ENCODE data around the gene CAT. TPM values are rescaled to one million over a fixed set of nuclear protein-coding genes. Genes with fewer than 3 reads are reported as not detected.

CAT gene
- total and polyA plus RNA-seq, 9 donors, result 45.6 to 74.4 (median 61.8) TPM

- Histone ChIP-seq H3K36me3 (ENCODE audit: control insufficient read depth, insufficient read depth, low read length) (peaks cover 35% of the 10 kb centered on the region), H3K9me3 (replicated peaks; ENCODE audit: control insufficient read depth, low read depth, low read length) (peaks cover 4% of the 10 kb centered on the region), H3K27me3 (ENCODE audit: control insufficient read depth, insufficient read depth, low read length) (no peaks in the 10 kb centered on the region), H3K4me1 (ENCODE audit: control insufficient read depth, insufficient read depth, low read length) (peaks cover 6% of the 10 kb centered on the region), H3K27ac (ENCODE audit: low read length) (no peak overlapping the region), H3K4me3 (ENCODE audit: low read length) (no peak overlapping the region)
- no peak for DNase-seq
- no CpG with 5 or more reads among the region's 4 CpGs for WGBS (ENCODE audit: insufficient coverage)
Observed at GRCh38 chr11:34473603-34474169, 35.0 kb downstream of the CAT start.

- Histone ChIP-seq H3K36me3 (ENCODE audit: control insufficient read depth, insufficient read depth, low read length) (peaks cover 18% of the 10 kb centered on the region), H3K4me1 (ENCODE audit: control insufficient read depth, insufficient read depth, low read length) (peaks cover 6% of the 10 kb centered on the region), H3K9me3 (replicated peaks; ENCODE audit: control insufficient read depth, low read depth, low read length) (no peaks in the 10 kb centered on the region), H3K4me3 (ENCODE audit: low read length) (no peak overlapping the region), H3K27me3 (ENCODE audit: control insufficient read depth, insufficient read depth, low read length) (peaks cover 2% of the 10 kb centered on the region), H3K27ac (ENCODE audit: low read length) (no peak overlapping the region)
- no peak for DNase-seq
- WGBS (ENCODE audit: insufficient coverage), result 56% methylated on average over 1 of the region's 3 CpGs
Observed at GRCh38 chr11:34475656-34476055, 36.9 kb downstream of the CAT start.

GRCh38 chr11:34476849-34477248 lies 38.1 kb downstream of the CAT start:
- peaks cover 10% of the 10 kb centered on the region for H3K36me3 ChIP-seq (ENCODE audit: control insufficient read depth, insufficient read depth, low read length)
- 100% methylated on average over 1 of the region's 4 CpGs for WGBS (ENCODE audit: insufficient coverage)
- H3K27me3 ChIP-seq (ENCODE audit: control insufficient read depth, insufficient read depth, low read length), result peaks cover 2% of the 10 kb centered on the region
- no peak overlapping the region for H3K27ac ChIP-seq (ENCODE audit: low read length)
- H3K4me1 ChIP-seq (ENCODE audit: control insufficient read depth, insufficient read depth, low read length), result peaks cover 6% of the 10 kb centered on the region
- H3K9me3 ChIP-seq (replicated peaks; ENCODE audit: control insufficient read depth, low read depth, low read length), result no peaks in the 10 kb centered on the region
- DNase-seq, result no peak
- H3K4me3 ChIP-seq (ENCODE audit: low read length), result no peak overlapping the region

- Histone ChIP-seq H3K36me3 (ENCODE audit: control insufficient read depth, insufficient read depth, low read length) (no peaks in the 10 kb centered on the region), H3K27me3 (ENCODE audit: control insufficient read depth, insufficient read depth, low read length) (peaks cover 2% of the 10 kb centered on the region), H3K27ac (ENCODE audit: low read length) (no peak overlapping the region), H3K9me3 (replicated peaks; ENCODE audit: control insufficient read depth, low read depth, low read length) (no peaks in the 10 kb centered on the region), H3K4me1 (ENCODE audit: control insufficient read depth, insufficient read depth, low read length) (peaks cover 6% of the 10 kb centered on the region), H3K4me3 (ENCODE audit: low read length) (no peak overlapping the region)
- DNase-seq, result no peak
- WGBS (ENCODE audit: insufficient coverage), result 61% methylated on average over 3 of the region's 8 CpGs
Observed at GRCh38 chr11:34478845-34479663, 40.3 kb downstream of the CAT start.

- DNase-seq, result no peak
- Histone ChIP-seq H3K36me3 (ENCODE audit: control insufficient read depth, insufficient read depth, low read length) (no peaks in the 10 kb centered on the region), H3K27ac (ENCODE audit: low read length) (no peak overlapping the region), H3K4me3 (ENCODE audit: low read length) (no peak overlapping the region), H3K27me3 (ENCODE audit: control insufficient read depth, insufficient read depth, low read length) (peaks cover 2% of the 10 kb centered on the region), H3K4me1 (ENCODE audit: control insufficient read depth, insufficient read depth, low read length) (peaks cover 2% of the 10 kb centered on the region), H3K9me3 (replicated peaks; ENCODE audit: control insufficient read depth, low read depth, low read length) (no peaks in the 10 kb centered on the region)
- 17% methylated on average over 1 of the region's 3 CpGs for WGBS (ENCODE audit: insufficient coverage)
Observed at GRCh38 chr11:34480314-34480713, 41.6 kb downstream of the CAT start.

GRCh38 chr11:34481307-34481706 lies 42.6 kb downstream of the CAT start:
- H3K4me1 ChIP-seq (ENCODE audit: control insufficient read depth, insufficient read depth, low read length), result peaks cover 2% of the 10 kb centered on the region
- no peak overlapping the region for H3K27ac ChIP-seq (ENCODE audit: low read length)
- DNase-seq, result no peak
- 100% methylated on average over 2 of the region's 3 CpGs for WGBS (ENCODE audit: insufficient coverage)
- peaks cover 2% of the 10 kb centered on the region for H3K27me3 ChIP-seq (ENCODE audit: control insufficient read depth, insufficient read depth, low read length)
- no peaks in the 10 kb centered on the region for H3K9me3 ChIP-seq (replicated peaks; ENCODE audit: control insufficient read depth, low read depth, low read length)
- H3K36me3 ChIP-seq (ENCODE audit: control insufficient read depth, insufficient read depth, low read length), result no peaks in the 10 kb centered on the region
- no peak overlapping the region for H3K4me3 ChIP-seq (ENCODE audit: low read length)

- H3K4me3 ChIP-seq (ENCODE audit: low read length), result no peak overlapping the region
- no peak overlapping the region for H3K27ac ChIP-seq (ENCODE audit: low read length)
- H3K9me3 ChIP-seq (replicated peaks; ENCODE audit: control insufficient read depth, low read depth, low read length), result no peaks in the 10 kb centered on the region
- no peaks in the 10 kb centered on the region for H3K36me3 ChIP-seq (ENCODE audit: control insufficient read depth, insufficient read depth, low read length)
- peaks cover 2% of the 10 kb centered on the region for H3K27me3 ChIP-seq (ENCODE audit: control insufficient read depth, insufficient read depth, low read length)
- WGBS (ENCODE audit: insufficient coverage), result 81% methylated on average over 8 of the region's 9 CpGs
- no peak for DNase-seq
- H3K4me1 ChIP-seq (ENCODE audit: control insufficient read depth, insufficient read depth, low read length), result peaks cover 2% of the 10 kb centered on the region
Observed at GRCh38 chr11:34483106-34483874, 44.6 kb downstream of the CAT start.

- DNase-seq, result no peak
- Histone ChIP-seq H3K36me3 (ENCODE audit: control insufficient read depth, insufficient read depth, low read length) (no peaks in the 10 kb centered on the region), H3K4me3 (ENCODE audit: low read length) (no peak overlapping the region), H3K4me1 (ENCODE audit: control insufficient read depth, insufficient read depth, low read length) (no peaks in the 10 kb centered on the region), H3K27ac (ENCODE audit: low read length) (no peak overlapping the region), H3K9me3 (replicated peaks; ENCODE audit: control insufficient read depth, low read depth, low read length) (no peaks in the 10 kb centered on the region), H3K27me3 (ENCODE audit: control insufficient read depth, insufficient read depth, low read length) (no peaks in the 10 kb centered on the region)
- whole genome bisulfite sequencing (ENCODE audit: insufficient coverage), result 100% methylated on average over 1 of the region's 7 CpGs
Observed at GRCh38 chr11:34487430-34487829, 48.7 kb downstream of the CAT start.

- no peak for DNase-seq
- WGBS (ENCODE audit: insufficient coverage), result 80% methylated on average over 8 of the region's 12 CpGs
- Histone ChIP-seq H3K4me3 (ENCODE audit: low read length) (no peak overlapping the region), H3K4me1 (ENCODE audit: control insufficient read depth, insufficient read depth, low read length) (no peaks in the 10 kb centered on the region), H3K27ac (ENCODE audit: low read length) (no peak overlapping the region), H3K9me3 (replicated peaks; ENCODE audit: control insufficient read depth, low read depth, low read length) (no peaks in the 10 kb centered on the region), H3K27me3 (ENCODE audit: control insufficient read depth, insufficient read depth, low read length) (no peaks in the 10 kb centered on the region), H3K36me3 (ENCODE audit: control insufficient read depth, insufficient read depth, low read length) (no peaks in the 10 kb centered on the region)
Observed at GRCh38 chr11:34488855-34489557, 50.3 kb downstream of the CAT start.

GRCh38 chr11:34490304-34490703 lies 51.6 kb downstream of the CAT start:
- no CpG with 5 or more reads among the region's 2 CpGs for WGBS (ENCODE audit: insufficient coverage)
- Histone ChIP-seq H3K27me3 (ENCODE audit: control insufficient read depth, insufficient read depth, low read length) (no peaks in the 10 kb centered on the region), H3K27ac (ENCODE audit: low read length) (no peak overlapping the region), H3K36me3 (ENCODE audit: control insufficient read depth, insufficient read depth, low read length) (no peaks in the 10 kb centered on the region), H3K4me1 (ENCODE audit: control insufficient read depth, insufficient read depth, low read length) (no peaks in the 10 kb centered on the region), H3K4me3 (ENCODE audit: low read length) (no peak overlapping the region), H3K9me3 (replicated peaks; ENCODE audit: control insufficient read depth, low read depth, low read length) (no peaks in the 10 kb centered on the region)
- no peak for DNase-seq

Measured in muscle of leg (tissue), 11 donors.